GM18861 (cell line): Measurements from ENCODE around the gene AP1S1.

Experiments
- ATAC-seq: cut with Tn5 transposase; IDR thresholded peaks from one replicate; pipeline ENCODE4 v1.9.1; 2021; ENCODE audit not compliant: unreplicated experiment

AP1S1 gene

DNA sequence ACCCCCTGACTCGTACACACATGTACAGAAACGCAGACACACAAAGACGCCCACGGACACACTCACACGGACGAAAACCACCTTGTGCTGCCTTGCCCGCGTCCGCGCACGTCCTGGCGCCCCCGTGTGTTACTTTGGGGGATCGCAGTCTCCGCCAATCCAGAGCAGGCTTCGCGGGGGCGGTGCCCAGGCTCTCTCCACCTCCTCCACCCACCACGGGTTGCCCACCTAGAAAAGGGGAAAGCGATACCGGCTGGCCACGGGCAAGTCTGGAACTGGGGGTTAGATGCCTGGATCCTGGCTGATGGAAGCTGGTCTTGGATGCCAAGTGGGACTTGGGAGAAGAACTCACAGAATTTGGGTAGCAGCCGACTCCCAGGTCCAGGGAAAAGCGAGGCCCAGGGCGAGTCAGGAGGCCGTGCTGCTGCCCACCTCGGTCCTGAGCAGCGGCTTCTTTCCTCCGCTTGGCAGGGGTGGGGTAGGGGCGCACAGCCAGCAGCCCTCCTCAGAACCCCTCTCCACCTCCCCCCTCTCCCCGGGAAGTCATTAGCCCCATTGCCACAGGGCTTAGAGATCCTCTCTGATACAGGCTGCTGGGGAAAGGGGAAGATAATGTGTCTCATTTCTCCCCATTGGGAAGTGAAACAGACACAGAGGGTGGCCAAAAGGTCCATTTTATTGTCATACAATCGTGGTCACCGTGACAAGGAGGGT is 15.7 kb downstream of the AP1S1 start:
- no peak for ATAC-seq

DNA sequence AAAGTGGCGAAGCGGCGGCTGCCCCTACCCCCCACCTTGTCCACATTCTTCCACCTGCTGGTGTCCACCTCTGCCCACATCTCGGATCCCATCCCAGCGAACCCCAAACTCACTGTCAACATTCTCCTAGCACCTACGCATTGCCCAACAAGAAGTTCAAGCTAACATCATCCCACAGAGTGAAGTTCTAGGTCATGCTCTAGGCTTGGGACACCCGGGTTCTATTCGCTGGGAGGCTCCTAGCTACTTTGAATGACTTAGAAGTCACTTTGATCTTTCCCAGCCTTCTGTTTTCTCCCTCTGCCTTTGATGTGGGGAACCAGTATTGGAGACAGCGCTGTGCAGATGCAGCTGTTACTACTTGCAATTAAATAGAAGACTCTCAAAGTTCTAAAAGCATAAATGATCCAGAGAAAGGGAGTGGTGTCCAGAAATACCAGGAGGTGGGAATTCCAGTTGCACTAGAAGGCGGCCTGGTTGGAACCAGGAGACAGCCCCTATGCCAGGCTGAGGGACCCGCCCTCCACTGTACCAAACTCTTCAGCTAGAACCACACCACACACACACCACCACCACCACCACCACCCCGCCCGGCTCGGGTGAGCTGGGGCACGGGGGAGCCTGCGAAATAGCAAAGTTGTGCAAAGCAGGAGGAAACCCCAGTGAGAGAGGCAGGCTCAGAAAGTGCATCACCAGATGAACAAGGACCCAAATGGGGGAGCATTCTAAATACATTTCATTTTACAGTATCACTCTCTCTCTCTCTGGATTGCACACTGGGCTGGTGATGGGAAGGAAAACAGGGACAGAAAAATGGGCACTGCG is 16.6 kb downstream of the AP1S1 start:
- no peak for ATAC-seq

DNA sequence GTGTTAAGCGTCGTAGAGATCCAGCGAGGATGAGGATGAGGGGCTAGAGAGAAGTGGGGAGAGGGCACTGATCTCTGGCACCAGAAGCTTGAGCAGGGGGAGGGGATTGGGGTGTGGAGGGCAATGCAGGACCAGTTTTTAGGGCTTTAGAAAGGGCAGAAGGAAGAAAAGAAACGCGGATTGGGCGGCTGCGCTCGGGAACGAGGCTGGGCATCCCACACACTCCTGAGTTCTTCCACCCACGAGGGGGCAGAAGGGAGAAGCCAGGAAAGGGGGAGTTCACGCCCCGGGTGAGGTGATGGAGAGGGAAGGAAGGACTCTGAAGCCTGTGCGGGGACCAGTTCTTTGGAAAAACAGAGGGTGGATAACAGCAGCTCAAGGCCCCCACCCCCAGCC is 17.2 kb downstream of the AP1S1 start:
- ATAC-seq, result no peak

DNA sequence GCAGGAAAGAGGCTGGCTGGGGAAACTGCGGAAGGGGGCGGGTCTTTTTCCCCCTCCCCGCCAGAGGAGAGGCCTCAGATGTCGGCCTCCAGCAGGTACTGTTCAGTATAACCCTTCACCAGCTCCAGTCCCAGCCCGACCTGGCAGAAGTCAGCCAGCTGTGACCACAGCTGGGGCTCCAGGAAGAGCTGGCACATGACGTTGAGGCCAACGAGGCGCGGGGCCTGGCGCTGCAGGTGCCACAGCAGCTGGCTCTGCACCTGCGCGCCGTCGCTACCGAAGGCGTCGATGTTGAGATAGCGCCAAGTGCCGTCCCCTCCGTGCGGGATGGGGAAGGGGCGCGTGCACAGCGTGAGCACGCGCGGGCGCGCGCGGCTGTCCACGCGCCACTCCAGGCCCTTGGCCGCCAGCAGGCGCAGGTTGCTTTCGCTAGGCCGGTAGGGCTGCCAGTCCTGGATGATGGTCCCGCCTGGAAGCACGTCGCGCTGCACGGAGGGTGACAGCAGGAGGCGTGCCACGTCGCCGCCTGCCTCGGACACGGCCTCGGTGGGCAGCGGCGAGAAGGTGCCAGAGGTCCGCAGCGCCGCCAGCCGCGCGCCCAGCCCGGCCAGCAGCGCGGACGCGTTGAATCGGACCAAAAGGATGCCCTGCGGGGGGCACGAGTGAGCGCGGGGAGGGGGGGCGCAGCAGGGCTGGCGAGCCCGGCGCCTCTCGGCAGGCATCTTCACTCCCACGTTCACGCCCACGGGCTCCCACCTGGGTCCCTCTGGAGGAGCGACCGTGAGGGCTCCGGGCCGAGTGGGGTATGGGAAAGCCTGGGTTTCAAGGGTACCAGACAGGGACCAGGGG is 18.0 kb downstream of the AP1S1 start:
- no peak for ATAC-seq

DNA sequence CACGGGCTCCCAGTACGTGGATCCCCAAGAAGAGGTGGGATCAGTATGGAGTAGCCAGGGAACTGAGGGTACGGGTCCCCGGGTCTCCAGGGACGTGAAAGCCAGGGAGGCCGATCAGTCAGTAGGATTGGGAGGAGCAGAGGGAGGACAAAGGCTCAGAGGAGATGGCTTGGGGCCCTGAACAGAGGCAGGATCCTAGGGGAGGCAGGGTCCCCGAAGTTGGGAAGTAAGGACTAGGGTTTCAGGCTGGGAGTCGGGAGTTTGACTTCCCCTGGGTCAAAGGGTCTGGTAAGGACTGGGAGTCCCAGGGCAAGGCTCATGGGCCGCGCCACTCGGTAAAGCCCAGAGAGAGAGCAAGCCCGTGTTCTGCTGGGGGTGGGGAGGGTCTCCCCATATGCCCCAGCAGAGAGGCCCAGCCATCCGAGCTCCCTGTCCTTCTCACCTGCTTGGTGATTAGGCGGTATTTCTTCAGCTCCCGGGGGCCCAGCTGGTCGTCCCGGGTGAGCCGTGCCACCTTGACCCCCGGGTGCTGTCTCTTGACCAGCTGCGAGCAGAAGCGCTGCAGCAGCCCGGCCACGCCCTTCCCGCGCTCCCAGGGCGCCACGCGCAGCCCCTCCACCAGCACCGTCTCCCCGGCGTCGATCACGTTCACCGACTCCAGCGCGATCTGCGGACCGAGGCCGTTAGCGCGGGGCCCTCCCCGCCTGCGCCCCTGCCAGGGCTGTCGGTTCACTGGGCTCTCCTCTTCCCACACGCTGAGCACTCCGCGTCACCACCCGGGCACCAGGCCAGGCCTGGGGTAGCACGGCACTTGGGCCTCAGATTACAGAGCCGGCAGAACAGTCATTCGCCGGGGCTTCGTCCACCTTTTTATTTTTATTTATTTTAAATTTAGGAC is 18.8 kb downstream of the AP1S1 start:
- ATAC-seq, result no peak

DNA sequence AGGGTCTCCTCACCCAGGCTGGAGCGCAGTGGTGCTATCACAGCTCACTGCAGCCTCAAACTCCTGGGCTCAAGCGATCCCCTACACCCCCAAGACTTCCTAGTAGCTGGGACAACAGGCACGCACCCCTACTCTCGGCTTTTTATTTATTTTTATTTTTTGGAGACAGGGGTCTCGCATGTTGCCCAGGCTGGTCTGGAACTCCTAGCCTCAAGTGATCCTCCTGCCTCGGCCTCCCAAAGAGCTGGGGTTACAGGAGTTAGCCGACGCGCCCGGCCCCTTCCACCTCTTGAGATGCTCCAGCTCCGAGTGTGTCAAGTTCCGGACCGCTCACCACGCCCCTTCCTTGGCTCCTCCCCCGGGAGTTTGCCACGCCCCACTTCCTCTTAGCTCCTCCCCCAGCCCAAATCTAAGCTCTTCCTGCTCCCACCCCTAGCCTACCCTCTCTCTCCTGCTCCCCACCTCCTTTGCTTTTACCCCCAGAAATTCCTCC is 19.5 kb downstream of the AP1S1 start:
- ATAC-seq, result no peak

DNA sequence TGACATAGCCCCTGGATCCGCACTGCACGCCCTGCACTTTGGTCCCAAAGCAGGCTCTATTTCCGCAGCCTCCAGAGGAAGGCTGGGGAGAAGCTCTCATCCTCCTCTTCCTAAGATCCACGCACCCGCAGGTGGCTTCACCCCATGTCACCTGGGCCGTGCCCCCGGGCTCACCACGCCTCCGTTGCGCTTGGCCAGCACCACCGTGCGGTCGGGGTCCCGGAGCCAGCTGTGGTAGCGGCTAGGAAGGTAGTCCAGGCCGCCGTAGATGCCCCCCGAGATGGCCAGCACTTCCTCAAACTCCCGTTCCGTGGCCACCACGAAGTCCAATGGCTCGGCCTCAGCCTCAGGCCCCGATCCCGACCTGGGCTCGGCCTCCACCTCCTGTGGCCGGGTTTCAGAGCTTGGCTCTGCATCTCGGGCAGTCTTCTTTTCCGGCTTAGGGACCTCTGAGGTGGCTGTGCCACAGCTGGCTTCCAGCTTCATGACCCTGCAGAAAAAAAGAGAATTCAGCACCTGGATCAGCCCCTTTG is 20.1 kb downstream of the AP1S1 start:
- no peak for ATAC-seq

DNA sequence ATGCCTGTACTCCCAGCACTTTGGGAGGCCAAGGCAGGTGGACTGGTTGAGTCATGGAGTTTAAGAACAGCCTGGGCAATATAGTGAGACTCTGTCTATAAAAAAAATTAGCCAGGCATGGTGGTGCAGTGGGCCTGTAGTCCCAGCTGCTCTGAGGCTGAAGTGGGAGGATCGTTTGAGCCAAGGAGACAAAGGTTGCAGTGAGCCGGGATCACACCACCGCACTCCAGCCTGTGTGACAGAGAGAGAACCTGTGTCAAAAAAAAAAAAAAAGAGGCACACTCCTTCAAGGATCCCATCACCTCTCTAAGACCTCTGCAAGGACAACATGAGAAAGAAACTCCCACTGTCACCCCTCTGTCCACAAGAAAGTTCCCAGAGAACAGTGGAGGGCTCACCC is 21.4 kb downstream of the AP1S1 start:
- no peak for ATAC-seq

DNA sequence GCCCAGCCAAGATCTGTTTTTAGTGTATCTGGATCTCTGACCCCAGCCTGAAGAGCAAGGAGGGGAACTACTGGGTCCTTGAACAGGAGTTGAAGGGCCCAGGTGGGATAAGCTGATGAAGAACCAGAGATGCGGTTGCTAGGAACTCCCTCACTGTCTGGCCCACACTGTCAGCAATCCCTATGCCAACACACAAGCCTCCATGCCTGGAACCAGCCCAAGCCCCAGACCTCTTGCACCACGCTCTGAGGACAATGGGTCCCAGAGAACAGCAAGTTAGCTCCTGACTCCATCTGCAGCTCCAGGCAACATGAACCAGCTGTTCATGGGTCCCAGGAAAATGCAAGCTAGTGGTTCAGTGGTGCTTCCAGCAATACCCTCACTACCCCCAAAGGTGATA is 23.4 kb downstream of the AP1S1 start:
- no peak for ATAC-seq

DNA sequence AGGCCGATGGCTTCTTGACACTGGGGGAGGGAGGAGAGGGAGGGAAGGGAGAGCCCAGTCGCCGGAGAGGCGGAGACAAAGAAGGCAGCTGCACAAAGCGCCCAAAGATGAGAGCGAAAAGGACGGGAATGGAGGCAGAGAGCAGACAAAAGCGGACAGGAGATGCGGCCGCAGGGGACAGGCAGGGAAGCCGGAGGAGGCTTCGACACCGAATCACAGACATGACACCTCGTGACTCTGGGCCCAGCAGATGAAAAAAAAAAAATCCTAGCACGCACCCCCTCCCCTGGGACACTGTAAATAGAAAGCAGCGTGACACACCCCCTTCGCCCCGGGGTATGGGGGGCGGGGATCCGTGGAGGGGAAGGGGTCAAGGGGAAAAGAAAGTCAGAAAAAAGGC is 24.8 kb downstream of the AP1S1 start:
- ATAC-seq, result no peak

DNA sequence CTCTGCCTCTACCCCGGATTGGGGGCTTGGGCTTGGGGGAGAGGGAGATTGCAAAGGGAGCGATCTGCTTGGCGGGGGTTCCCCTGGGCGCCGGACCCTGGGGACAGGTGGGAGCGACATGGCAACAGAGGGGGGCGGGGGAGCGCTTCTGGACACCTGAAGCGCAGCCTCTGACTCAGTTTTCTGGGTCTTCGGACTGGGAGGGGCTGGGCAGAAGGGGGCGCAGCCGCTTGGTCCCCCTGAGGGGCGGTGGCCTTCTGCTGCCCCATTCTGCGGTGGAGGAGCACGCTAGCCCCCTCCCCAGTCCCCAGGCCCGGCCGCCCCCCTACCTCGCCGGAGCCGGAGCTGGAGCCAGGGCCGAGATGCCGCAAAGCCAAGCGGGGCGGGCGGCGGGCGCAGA is 25.4 kb downstream of the AP1S1 start:
- no peak for ATAC-seq

DNA sequence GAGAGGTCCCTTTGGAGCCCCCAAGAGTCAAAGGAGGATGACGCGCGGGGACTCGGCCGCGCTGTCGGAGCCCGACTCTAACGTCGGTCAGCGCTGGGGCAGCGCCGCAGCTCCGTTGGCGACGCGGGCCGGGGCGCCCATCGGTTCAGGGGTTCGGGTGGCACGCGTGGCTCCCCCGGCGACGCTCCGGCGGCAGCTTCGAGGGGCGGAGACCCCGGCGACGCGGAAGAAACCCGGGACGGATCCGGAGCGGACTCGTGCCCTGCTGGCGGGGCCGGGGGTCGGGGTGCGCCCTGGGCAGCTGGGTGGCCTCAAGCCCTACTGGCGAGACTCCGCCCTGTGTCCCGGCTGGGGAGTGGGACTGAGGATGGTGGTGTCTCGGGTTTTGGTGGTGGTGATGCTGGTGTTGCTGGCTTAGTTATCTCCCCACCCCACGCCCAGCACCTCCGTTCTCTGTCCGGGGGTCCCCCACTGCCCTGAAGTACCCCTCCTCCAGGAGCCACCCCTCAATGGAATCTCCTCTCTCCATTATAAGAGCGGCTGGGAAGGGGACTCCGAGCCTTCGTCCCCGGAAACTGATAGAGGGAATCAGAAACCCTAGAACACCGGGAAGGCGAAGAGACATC is 26.0 kb downstream of the AP1S1 start, which contains the start of gene NAT16:
Gene NAT16 (minus strand): TSS at position 164 of the 626 bp plus-strand sequence. CDS start 5,486 bp downstream, outside the sequence.
- no peak for ATAC-seq

DNA sequence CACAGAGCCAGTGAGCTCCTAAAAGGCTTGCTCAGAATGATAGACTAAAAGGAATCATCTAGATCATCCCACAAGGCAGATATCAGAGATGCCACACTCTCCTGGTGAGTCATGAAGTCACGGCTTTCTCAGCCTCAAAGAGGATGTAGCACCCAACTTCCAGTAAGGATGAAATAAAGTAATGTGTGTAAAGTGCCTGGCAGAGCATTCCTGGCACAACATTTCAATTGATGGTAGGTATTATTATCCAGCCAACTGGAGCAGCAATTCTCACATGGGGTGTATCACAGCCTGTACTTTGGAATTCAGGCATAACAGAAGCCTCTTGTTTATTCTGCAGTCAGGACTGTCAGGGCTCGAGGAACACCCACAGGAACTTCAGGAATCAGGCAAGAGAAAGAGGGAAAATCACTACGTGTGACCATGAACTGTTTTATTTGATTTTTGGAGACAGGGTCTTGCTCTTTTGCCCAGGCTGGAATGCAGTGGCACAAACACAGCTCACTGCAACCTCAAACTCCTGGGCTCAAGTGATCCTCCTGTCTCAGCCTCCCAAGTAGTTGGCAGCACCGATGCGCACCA is 31.1 kb downstream of the AP1S1 start:
- no peak for ATAC-seq

DNA sequence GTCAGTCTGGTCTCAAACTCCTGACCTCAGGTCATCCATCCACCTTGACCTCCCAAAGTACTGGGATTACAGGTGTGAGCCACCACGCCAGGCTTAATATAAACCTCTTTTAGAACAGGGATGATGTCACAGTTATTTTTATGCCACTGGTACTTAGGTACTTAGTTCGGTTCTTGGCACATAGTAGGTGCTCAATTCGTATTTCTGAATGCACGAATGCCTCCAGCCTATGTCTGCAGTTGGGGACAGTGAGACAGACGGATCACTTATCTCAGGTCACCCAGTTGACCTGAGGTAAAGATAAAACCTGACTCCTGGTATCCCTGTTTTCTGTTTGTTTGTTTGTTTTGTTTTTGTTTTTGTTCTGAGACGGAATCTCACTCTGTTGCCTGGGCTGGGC is 31.9 kb downstream of the AP1S1 start:
- no peak for ATAC-seq

DNA sequence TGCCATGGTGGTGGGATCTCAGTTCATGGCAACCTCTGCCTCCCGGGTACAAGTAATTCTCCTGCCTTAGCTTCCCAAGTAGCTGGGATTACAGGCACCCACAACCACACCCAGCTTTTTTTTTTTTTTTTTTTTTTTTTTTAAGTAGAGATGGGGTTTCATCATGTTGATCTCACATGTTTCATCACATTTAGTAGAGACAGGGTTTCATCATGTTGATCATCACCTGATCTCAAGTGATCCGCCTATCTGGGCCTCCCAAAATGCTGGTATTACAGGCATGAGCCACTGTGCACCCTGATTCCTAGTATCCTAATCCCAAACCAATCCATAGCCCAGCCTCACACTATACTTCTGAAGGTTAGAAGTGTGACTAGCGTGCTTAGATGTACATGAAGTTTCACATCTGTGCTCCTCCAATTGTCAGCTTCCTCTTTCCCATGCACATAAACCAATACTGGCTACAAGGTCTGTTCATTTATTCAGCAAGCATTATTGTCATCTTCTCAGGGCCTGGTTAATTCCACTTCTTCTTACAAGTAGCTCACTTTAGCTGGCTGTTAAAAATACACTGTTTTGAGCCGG is 32.7 kb downstream of the AP1S1 start:
- ATAC-seq, result no peak

DNA sequence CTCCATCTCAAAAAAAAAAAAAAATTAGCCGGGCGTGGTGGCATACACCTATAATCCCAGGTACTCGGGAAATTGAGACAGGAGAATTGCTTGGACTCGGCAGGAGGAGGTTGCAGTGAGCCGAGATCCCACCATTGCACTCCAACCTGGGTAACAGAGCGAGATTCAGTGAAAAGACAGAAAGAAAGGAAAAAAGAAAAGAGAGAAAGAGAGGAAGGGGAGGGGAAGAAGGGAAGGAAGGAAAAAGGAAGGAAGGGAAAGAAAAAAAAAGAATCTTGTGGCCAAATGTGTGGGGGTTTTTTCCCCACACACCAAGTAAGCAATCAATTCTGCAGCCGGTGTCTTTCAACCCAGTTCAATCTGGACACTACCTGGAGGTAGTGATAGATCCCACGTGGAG is 34.8 kb downstream of the AP1S1 start:
- ATAC-seq, result no peak

DNA sequence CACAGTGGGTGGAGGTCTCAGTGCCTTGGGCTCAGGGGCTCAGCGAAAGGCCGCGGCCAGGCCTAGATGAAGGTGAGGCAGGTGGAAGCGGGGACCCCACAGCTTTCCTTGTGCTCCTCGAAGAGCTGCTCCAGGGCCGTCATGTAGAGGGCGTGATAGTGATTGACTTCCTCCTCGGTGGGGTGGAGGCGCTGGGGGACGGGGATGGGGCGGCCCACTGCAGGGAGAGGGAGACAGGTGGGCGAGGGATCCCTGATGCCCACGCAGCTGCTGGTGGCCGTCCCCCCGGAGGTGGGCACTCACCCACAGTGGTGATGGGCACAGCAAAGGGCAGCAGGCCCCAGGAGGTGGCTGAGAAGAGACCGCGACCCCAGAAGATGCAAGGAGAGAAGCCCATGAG is 41.6 kb downstream of the AP1S1 start:
- no peak for ATAC-seq

DNA sequence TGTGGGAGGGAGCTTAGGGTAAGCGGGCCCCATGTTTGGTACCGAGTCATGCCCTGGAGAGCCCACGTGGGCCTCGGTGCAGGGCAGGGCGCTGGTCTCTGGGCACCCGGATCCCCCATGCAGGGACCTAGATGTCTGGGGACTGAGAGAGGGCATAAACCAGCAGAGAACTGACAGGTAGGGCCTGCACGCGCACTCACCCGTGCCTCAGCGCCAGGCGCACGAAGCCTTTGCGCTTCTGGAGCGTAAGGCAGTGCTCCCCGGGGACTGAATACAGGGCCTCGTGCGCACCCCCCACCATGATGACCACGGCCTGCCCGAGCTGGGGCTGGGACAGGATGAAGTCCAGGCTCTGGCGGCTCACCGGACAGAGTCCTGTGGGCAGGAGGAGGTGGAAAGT is 43.7 kb downstream of the AP1S1 start:
- ATAC-seq, result no peak

DNA sequence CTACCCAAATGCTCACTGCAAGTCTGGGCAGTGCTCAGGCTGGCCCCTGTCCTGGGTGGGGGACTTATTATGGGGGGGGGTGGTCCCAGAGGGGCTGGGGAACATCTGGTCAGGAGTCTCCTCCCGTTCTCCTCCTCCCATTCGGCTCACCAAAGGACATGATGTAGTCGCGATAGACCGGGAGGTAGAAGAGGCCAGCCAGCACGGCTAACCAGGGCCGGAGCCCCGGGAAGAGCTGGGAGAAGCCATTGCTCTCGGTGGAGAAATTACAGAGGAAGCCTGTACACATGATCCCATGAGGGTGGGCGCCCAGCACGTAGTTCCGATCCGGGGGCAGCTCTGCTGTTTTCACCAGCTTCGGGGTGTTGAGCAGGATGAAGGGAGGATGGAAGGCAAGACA is 44.2 kb downstream of the AP1S1 start:
- no peak for ATAC-seq
